ENCODE results near the gene MRPL49.

DNA sequence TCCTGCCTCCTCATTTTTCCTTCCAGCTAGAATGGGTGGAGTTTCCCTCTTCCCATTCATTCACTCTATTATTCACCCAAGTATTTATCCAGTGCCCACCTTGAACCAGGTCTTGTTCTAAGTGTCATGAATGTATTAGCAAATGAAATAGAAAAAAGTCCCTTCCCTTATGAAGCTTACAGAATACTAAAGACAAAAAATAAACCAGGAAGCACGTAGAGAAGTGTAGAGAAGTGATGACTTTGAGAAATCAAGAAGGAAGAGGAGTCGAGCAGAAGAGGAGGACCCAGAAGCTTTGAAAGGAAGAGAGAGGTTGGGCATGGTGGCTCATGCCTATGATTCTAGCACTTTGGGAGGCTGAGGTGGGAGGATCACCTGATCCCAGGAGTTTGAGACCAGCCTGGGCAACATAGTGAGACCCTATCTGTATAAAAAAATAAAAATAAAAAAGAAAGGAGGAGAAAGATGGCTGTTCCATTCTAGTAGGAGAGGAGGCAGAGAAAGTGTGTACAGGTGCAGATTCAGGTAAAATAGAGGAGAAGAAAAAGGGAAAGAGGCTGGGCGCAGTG lies 29.3 kb downstream of the MRPL49 start:
- TF ChIP-seq TEAD4 (IDR thresholded peaks at IDR 0.05; ENCODE audit: low read depth, low read length), result no peak
- no peak for TF ChIP-seq POLR2A (IDR thresholded peaks at IDR 0.05; ENCODE audit: control extremely low read depth in 1 of 2, low read depth in 2 of 2, low read length in 2 of 2)
- no peak for TF ChIP-seq TCF12 (IDR thresholded peaks at IDR 0.05; ENCODE audit: low read depth, low read length)
- TF ChIP-seq, protein P1, sequence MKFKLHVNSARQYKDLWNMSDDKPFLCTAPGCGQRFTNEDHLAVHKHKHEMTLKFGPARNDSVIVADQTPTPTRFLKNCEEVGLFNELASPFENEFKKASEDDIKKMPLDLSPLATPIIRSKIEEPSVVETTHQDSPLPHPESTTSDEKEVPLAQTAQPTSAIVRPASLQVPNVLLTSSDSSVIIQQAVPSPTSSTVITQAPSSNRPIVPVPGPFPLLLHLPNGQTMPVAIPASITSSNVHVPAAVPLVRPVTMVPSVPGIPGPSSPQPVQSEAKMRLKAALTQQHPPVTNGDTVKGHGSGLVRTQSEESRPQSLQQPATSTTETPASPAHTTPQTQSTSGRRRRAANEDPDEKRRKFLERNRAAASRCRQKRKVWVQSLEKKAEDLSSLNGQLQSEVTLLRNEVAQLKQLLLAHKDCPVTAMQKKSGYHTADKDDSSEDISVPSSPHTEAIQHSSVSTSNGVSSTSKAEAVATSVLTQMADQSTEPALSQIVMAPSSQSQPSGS (IDR thresholded peaks at IDR 0.05; ENCODE audit: low read length), result no peak
- TF ChIP-seq, protein P2, sequence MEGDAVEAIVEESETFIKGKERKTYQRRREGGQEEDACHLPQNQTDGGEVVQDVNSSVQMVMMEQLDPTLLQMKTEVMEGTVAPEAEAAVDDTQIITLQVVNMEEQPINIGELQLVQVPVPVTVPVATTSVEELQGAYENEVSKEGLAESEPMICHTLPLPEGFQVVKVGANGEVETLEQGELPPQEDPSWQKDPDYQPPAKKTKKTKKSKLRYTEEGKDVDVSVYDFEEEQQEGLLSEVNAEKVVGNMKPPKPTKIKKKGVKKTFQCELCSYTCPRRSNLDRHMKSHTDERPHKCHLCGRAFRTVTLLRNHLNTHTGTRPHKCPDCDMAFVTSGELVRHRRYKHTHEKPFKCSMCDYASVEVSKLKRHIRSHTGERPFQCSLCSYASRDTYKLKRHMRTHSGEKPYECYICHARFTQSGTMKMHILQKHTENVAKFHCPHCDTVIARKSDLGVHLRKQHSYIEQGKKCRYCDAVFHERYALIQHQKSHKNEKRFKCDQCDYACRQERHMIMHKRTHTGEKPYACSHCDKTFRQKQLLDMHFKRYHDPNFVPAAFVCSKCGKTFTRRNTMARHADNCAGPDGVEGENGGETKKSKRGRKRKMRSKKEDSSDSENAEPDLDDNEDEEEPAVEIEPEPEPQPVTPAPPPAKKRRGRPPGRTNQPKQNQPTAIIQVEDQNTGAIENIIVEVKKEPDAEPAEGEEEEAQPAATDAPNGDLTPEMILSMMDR (IDR thresholded peaks at IDR 0.05; ENCODE audit: control extremely low read depth in 1 of 3, insufficient read depth in 1 of 3, low read depth in 1 of 3, low read length in 3 of 3), result no peak
- no peak for TF ChIP-seq GABPA (IDR thresholded peaks at IDR 0.05; ENCODE audit: borderline replicate concordance, insufficient read depth, low read length)
- TF ChIP-seq JUN (IDR thresholded peaks at IDR 0.05; ENCODE audit: low read depth, low read length), result no peak
- no peak for TF ChIP-seq CREB1 (IDR thresholded peaks at IDR 0.05)
- TF ChIP-seq KDM1A (IDR thresholded peaks at IDR 0.05; ENCODE audit: borderline replicate concordance, low read length), result no peak
- TF ChIP-seq EP300 (IDR thresholded peaks at IDR 0.05; ENCODE audit: borderline replicate concordance in 1 of 2, low read depth in 2 of 2, low read length in 2 of 2), result no peak
- TF ChIP-seq CBX8 (IDR thresholded peaks at IDR 0.05; ENCODE audit: borderline replicate concordance, low read depth, low read length), result no peak
- TF ChIP-seq SIN3A (conservative IDR thresholded peaks at IDR 0.05 in 1 of 2, IDR thresholded peaks at IDR 0.05 in 1 of 2; ENCODE audit: low read depth in 1 of 2, low read length in 2 of 2), result no peak
- no peak for TF ChIP-seq CEBPB (IDR thresholded peaks at IDR 0.05; ENCODE audit: low read depth, low read length)

All from H1 (cell line).